ENCODE results near the gene SEM1.
A peak's percentile ranks its signal among the peaks of the same experiment; 100 is the strongest.

Gene SEM1

GRCh38 chr7:96689414-96689813 is 20.2 kb downstream of the SEM1 start:
- no peak for DNase-seq (ENCODE audit: extremely low read depth, insufficient read length)
- Histone ChIP-seq H3K36me3 (ENCODE audit: control insufficient read depth, insufficient read depth, low read length) (no peaks in the 10 kb centered on the region; the same call in 1 of the 2 replicates), H3K27me3 (replicated peaks; ENCODE audit: control insufficient read depth, insufficient read depth, low read length) (no peaks in the 10 kb centered on the region), H3K4me3 (replicated peaks; ENCODE audit: low read depth, low read length) (no peak overlapping the region)
- TF ChIP-seq, protein P1, sequence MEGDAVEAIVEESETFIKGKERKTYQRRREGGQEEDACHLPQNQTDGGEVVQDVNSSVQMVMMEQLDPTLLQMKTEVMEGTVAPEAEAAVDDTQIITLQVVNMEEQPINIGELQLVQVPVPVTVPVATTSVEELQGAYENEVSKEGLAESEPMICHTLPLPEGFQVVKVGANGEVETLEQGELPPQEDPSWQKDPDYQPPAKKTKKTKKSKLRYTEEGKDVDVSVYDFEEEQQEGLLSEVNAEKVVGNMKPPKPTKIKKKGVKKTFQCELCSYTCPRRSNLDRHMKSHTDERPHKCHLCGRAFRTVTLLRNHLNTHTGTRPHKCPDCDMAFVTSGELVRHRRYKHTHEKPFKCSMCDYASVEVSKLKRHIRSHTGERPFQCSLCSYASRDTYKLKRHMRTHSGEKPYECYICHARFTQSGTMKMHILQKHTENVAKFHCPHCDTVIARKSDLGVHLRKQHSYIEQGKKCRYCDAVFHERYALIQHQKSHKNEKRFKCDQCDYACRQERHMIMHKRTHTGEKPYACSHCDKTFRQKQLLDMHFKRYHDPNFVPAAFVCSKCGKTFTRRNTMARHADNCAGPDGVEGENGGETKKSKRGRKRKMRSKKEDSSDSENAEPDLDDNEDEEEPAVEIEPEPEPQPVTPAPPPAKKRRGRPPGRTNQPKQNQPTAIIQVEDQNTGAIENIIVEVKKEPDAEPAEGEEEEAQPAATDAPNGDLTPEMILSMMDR (IDR thresholded peaks at IDR 0.05; ENCODE audit: insufficient read depth, low read length, poor library complexity, severe bottlenecking) = no peak

DNA sequence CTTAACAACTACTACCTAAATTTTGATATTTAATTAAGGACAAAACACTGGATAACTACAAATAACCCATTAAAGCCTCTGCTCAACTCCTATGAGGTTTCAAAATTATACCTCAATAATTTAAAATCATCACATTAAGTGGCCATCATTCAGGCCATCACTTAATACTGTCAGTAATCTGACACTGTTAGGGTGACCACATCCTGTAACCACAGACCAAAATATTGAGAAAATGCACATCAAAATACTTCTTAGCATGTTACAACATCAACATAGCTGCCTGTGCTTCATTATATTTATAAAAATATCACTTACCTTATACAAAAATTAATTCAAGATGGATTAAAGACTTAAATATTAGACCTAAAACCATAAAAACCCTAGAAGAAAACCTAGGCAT is 23.3 kb downstream of the SEM1 start:
- DNase-seq (ENCODE audit: extremely low read depth, insufficient read length) = no peak

GRCh38 chr7:96685755-96686154 is 23.9 kb downstream of the SEM1 start:
- TF ChIP-seq, protein P1 (IDR thresholded peaks at IDR 0.05; ENCODE audit: insufficient read depth, low read length, poor library complexity, severe bottlenecking) = no peak
- DNase-seq (ENCODE audit: extremely low read depth, insufficient read length) = peak; percentile 18
- H3K27me3 ChIP-seq (replicated peaks; ENCODE audit: control insufficient read depth, insufficient read depth, low read length) = no peaks in the 10 kb centered on the region
- no peak overlapping the region for H3K4me3 ChIP-seq (replicated peaks; ENCODE audit: low read depth, low read length)
- no peaks in the 10 kb centered on the region; the same call in 1 of the 2 replicates for H3K36me3 ChIP-seq (ENCODE audit: control insufficient read depth, insufficient read depth, low read length)

More for the DNA sequence above, 23.3 kb downstream of the SEM1 start:
- no peaks in the 10 kb centered on the region; the same call in 1 of the 2 replicates for H3K36me3 ChIP-seq (ENCODE audit: control insufficient read depth, insufficient read depth, low read length)
- no peaks in the 10 kb centered on the region for H3K27me3 ChIP-seq (replicated peaks; ENCODE audit: control insufficient read depth, insufficient read depth, low read length)
- TF ChIP-seq, protein P1 (IDR thresholded peaks at IDR 0.05; ENCODE audit: insufficient read depth, low read length, poor library complexity, severe bottlenecking) = no peak
- no peak overlapping the region for H3K4me3 ChIP-seq (replicated peaks; ENCODE audit: low read depth, low read length)

GRCh38 chr7:96685353-96685752 is 24.3 kb downstream of the SEM1 start:
- TF ChIP-seq, protein P1 (IDR thresholded peaks at IDR 0.05; ENCODE audit: insufficient read depth, low read length, poor library complexity, severe bottlenecking) = no peak
- no peaks in the 10 kb centered on the region; the same call in 1 of the 2 replicates for H3K36me3 ChIP-seq (ENCODE audit: control insufficient read depth, insufficient read depth, low read length)
- no peaks in the 10 kb centered on the region for H3K27me3 ChIP-seq (replicated peaks; ENCODE audit: control insufficient read depth, insufficient read depth, low read length)
- no peak overlapping the region for H3K4me3 ChIP-seq (replicated peaks; ENCODE audit: low read depth, low read length)
- DNase-seq (ENCODE audit: extremely low read depth, insufficient read length) = no peak

DNA sequence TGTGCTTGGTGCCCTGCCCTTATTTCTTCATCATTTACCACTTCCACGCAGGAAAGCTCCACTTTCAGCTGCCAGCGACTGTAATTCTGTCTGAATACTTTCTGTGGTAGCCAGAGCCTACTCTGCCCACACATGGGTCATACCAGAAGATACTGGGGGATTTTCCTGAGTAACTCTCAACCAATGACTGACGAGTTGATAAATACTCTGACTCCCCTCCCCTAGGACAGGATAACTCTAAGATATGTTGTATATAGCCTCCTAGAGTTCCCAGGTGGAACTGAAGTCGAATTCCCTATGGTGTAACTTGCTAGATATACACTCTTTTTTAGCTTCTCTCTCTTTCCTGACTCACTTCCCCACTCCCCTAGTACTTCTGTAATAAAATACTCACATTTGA is 29.8 kb downstream of the SEM1 start:
- TF ChIP-seq, protein P1 (IDR thresholded peaks at IDR 0.05; ENCODE audit: insufficient read depth, low read length, poor library complexity, severe bottlenecking) = no peak
- DNase-seq (ENCODE audit: extremely low read depth, insufficient read length) = no peak
- Histone ChIP-seq H3K27me3 (replicated peaks; ENCODE audit: control insufficient read depth, insufficient read depth, low read length) (no peaks in the 10 kb centered on the region), H3K36me3 (ENCODE audit: control insufficient read depth, insufficient read depth, low read length) (no peaks in the 10 kb centered on the region; the same call in 1 of the 2 replicates), H3K4me3 (replicated peaks; ENCODE audit: low read depth, low read length) (no peak overlapping the region)

DNA sequence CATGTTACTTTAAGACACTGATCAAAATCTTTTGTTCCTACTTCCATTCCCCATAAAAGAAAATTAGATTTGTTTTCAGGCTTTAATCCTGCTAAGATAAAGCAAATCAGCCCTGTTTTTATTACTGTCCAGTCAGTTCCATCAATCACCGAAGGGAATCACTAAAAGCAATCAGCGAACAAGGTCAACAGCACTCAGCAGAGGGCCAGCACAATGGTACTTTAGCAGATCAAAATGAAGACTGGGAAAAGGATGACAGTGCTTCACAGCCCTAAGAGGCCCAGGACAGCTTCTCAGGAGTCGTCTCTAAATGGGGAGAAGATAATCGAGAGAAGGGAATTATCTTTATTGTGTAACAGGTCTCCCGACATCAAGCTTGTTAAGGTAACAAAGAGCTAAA is 32.7 kb downstream of the SEM1 start:
- TF ChIP-seq, protein P1 (IDR thresholded peaks at IDR 0.05; ENCODE audit: insufficient read depth, low read length, poor library complexity, severe bottlenecking) = no peak
- Histone ChIP-seq H3K27me3 (replicated peaks; ENCODE audit: control insufficient read depth, insufficient read depth, low read length) (no peaks in the 10 kb centered on the region), H3K4me3 (replicated peaks; ENCODE audit: low read depth, low read length) (no peak overlapping the region), H3K36me3 (ENCODE audit: control insufficient read depth, insufficient read depth, low read length) (no peaks in the 10 kb centered on the region; the same call in 1 of the 2 replicates)
- DNase-seq (ENCODE audit: extremely low read depth, insufficient read length) = no peak

Measured in GM06990 (cell line).